HEK293 (cell line): ENCODE results near the gene PTPRJ.

ENCODE experiments used
- CTCF ChIA-PET: fragments of 350-600 bp; formaldehyde crosslinking; extraction: SDS; loops from one replicate; lab custom pipeline; 2021; ENCODE audit warnings: antibody characterized with exemption; lab: Yijun Ruan, JAX
- POLR2A ChIA-PET: fragments of 300-600 bp; formaldehyde crosslinking; extraction: SDS; loops from one replicate; lab custom pipeline; 2020; ENCODE audit warnings: antibody characterized with exemption, inconsistent platforms; lab: Yijun Ruan, JAX
- H3K27ac ChIP-seq: fragments of 200-500 bp; sonication (Bioruptor generic); 2 replicates; pipeline ENCODE4 v1.5.1; 2014; ENCODE audit warnings: low read depth, low read length, control low read depth, inconsistent platforms; ENCODE audit errors: extremely low read depth
- H3K36me3 ChIP-seq, 2 experiments: fragments of 200-500 bp in 1 of 2; sonication (Bioruptor generic) in 1 of 2; 1 replicate in 1 of 2; 2 replicates in 1 of 2; pipeline ENCODE4 v1.5.1; 2014 to 2017; ENCODE audit warnings: inconsistent platforms in 2 of 2, low read length in 2 of 2; ENCODE audit not compliant: control insufficient read depth in 2 of 2, insufficient read depth in 1 of 2
- H3K4me1 ChIP-seq: fragments of 200-500 bp; sonication (Bioruptor generic); 2 replicates; pipeline ENCODE4 v1.5.1; 2014; ENCODE audit warnings: mild to moderate bottlenecking, low read length, inconsistent platforms; ENCODE audit not compliant: control insufficient read depth, insufficient read depth
- H3K4me3 ChIP-seq: 2 replicates; pipeline ENCODE4 v1.5.1; 2011; ENCODE audit warnings: low read depth, mild to moderate bottlenecking, control low read depth, low read length, moderate library complexity
- H3K9me3 ChIP-seq: fragments of 200-500 bp; sonication (Bioruptor generic); 2 replicates; pipeline ENCODE4 v1.5.1; 2014; ENCODE audit warnings: low read depth, low read length, inconsistent platforms; ENCODE audit not compliant: control insufficient read depth, insufficient read depth
- HOXC10 ChIP-seq: sonication (generic); formaldehyde crosslinking; IDR thresholded peaks from 2 replicates; pipeline ENCODE4 v1.8.1; 2023; ENCODE audit warnings: mild to moderate bottlenecking, missing genetic modification reagents
- KLF9 ChIP-seq: fragments of 450-650 bp; formaldehyde crosslinking; IDR thresholded peaks from 2 replicates; pipeline ENCODE4 v1.5.1; 2016; ENCODE audit warnings: missing biosample characterization, missing genetic modification characterization, low read depth
- OSR2 ChIP-seq: fragments of 450-650 bp; formaldehyde crosslinking; IDR thresholded peaks from 2 replicates; pipeline ENCODE4 v1.5.1; 2016; ENCODE audit warnings: missing biosample characterization, missing genetic modification characterization
- RBAK ChIP-seq: fragments of 450-650 bp; formaldehyde crosslinking; IDR thresholded peaks from 2 replicates; pipeline ENCODE4 v1.5.1; 2016; ENCODE audit warnings: missing biosample characterization, missing genetic modification characterization
- TSHZ1 ChIP-seq: fragments of 450-650 bp; formaldehyde crosslinking; IDR thresholded peaks from 2 replicates; pipeline ENCODE4 v1.5.1; 2016; ENCODE audit warnings: missing biosample characterization, missing genetic modification characterization, borderline replicate concordance
- WT1 ChIP-seq: fragments of 450-650 bp; formaldehyde crosslinking; IDR thresholded peaks from 2 replicates; pipeline ENCODE4 v1.5.1; 2016; ENCODE audit warnings: missing biosample characterization, missing genetic modification characterization
- ZFHX2 ChIP-seq: fragments of 450-650 bp; formaldehyde crosslinking; conservative IDR thresholded peaks from 2 replicates; pipeline ENCODE4 v1.5.1; 2016; ENCODE audit warnings: missing biosample characterization, missing genetic modification characterization
- ZIC2 ChIP-seq: fragments of 450-650 bp; formaldehyde crosslinking; IDR thresholded peaks from 2 replicates; pipeline ENCODE4 v1.5.1; 2016; ENCODE audit warnings: missing biosample characterization, missing genetic modification characterization
- ZNF155 ChIP-seq: fragments of 450-650 bp; formaldehyde crosslinking; IDR thresholded peaks from 2 replicates; pipeline ENCODE4 v1.5.1; 2016; ENCODE audit warnings: missing biosample characterization, missing genetic modification characterization
- ZNF223 ChIP-seq: fragments of 450-650 bp; formaldehyde crosslinking; IDR thresholded peaks from 2 replicates; pipeline ENCODE4 v1.5.1; 2016; ENCODE audit warnings: missing biosample characterization, missing genetic modification characterization
- ZNF449 ChIP-seq: fragments of 450-650 bp; formaldehyde crosslinking; IDR thresholded peaks from 2 replicates; pipeline ENCODE4 v1.5.1; 2017; ENCODE audit warnings: missing biosample characterization, mild to moderate bottlenecking, missing genetic modification characterization, moderate library complexity
- TF ChIP-seq, protein P1 (sequence below): fragments of 450-650 bp; formaldehyde crosslinking; IDR thresholded peaks from 2 replicates; pipeline ENCODE4 v1.5.1; 2016; ENCODE audit warnings: missing biosample characterization, missing genetic modification characterization, borderline replicate concordance
- TF ChIP-seq, protein P2 (sequence below): fragments of 450-650 bp; formaldehyde crosslinking; conservative IDR thresholded peaks from 2 replicates; pipeline ENCODE4 v1.5.1; 2016; ENCODE audit warnings: low read depth, missing biosample characterization, missing genetic modification characterization
- TF ChIP-seq, protein P3 (sequence below): fragments of 450-650 bp; IDR thresholded peaks from 2 replicates; pipeline ENCODE4 v1.5.1; 2018; ENCODE audit warnings: missing biosample characterization, missing genetic modification characterization

Gene PTPRJ

GRCh38 chr11:47973173-47973572, 7.2 kb upstream of the PTPRJ start:
- ChIA-PET CTCF (no interaction called here), POLR2A (no interaction called here)
- H3K4me3 ChIP-seq = no peak overlapping the region
- no peak overlapping the region for H3K27ac ChIP-seq
- H3K36me3 ChIP-seq = no peaks in the 10 kb centered on the region
- TF ChIP-seq HOXC10 (CRISPR knock-in tag) = no peak
- no peak for TF ChIP-seq OSR2 (tag by site-specific recombination)
- no peak for TF ChIP-seq KLF9 (tag by site-specific recombination)
- TF ChIP-seq, protein P1, sequence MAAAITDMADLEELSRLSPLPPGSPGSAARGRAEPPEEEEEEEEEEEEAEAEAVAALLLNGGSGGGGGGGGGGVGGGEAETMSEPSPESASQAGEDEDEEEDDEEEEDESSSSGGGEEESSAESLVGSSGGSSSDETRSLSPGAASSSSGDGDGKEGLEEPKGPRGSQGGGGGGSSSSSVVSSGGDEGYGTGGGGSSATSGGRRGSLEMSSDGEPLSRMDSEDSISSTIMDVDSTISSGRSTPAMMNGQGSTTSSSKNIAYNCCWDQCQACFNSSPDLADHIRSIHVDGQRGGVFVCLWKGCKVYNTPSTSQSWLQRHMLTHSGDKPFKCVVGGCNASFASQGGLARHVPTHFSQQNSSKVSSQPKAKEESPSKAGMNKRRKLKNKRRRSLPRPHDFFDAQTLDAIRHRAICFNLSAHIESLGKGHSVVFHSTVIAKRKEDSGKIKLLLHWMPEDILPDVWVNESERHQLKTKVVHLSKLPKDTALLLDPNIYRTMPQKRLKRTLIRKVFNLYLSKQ (tag by site-specific recombination) = no peak
- TF ChIP-seq WT1 (tag by site-specific recombination) = no peak
- no peak for TF ChIP-seq ZNF155 (tag by site-specific recombination)
- TF ChIP-seq ZIC2 (tag by site-specific recombination) = no peak
- TF ChIP-seq ZNF223 (tag by site-specific recombination) = no peak
- TF ChIP-seq ZNF449 (tag by site-specific recombination) = no peak
- TF ChIP-seq, protein P2, sequence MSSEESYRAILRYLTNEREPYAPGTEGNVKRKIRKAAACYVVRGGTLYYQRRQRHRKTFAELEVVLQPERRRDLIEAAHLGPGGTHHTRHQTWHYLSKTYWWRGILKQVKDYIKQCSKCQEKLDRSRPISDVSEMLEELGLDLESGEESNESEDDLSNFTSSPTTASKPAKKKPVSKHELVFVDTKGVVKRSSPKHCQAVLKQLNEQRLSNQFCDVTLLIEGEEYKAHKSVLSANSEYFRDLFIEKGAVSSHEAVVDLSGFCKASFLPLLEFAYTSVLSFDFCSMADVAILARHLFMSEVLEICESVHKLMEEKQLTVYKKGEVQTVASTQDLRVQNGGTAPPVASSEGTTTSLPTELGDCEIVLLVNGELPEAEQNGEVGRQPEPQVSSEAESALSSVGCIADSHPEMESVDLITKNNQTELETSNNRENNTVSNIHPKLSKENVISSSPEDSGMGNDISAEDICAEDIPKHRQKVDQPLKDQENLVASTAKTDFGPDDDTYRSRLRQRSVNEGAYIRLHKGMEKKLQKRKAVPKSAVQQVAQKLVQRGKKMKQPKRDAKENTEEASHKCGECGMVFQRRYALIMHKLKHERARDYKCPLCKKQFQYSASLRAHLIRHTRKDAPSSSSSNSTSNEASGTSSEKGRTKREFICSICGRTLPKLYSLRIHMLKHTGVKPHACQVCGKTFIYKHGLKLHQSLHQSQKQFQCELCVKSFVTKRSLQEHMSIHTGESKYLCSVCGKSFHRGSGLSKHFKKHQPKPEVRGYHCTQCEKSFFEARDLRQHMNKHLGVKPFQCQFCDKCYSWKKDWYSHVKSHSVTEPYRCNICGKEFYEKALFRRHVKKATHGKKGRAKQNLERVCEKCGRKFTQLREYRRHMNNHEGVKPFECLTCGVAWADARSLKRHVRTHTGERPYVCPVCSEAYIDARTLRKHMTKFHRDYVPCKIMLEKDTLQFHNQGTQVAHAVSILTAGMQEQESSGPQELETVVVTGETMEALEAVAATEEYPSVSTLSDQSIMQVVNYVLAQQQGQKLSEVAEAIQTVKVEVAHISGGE = no peak
- TF ChIP-seq RBAK (tag by site-specific recombination) = no peak
- TF ChIP-seq, protein P3, sequence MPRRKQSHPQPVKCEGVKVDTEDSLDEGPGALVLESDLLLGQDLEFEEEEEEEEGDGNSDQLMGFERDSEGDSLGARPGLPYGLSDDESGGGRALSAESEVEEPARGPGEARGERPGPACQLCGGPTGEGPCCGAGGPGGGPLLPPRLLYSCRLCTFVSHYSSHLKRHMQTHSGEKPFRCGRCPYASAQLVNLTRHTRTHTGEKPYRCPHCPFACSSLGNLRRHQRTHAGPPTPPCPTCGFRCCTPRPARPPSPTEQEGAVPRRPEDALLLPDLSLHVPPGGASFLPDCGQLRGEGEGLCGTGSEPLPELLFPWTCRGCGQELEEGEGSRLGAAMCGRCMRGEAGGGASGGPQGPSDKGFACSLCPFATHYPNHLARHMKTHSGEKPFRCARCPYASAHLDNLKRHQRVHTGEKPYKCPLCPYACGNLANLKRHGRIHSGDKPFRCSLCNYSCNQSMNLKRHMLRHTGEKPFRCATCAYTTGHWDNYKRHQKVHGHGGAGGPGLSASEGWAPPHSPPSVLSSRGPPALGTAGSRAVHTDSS (tag by site-specific recombination) = no peak
- no peak for TF ChIP-seq ZFHX2 (tag by site-specific recombination)
- no peak for TF ChIP-seq TSHZ1 (tag by site-specific recombination)
- no peaks in the 10 kb centered on the region for H3K4me1 ChIP-seq
- H3K9me3 ChIP-seq = no peaks in the 10 kb centered on the region
